OCI-LY7 (cell line): ENCODE data around the gene DHCR24.

Experiments
- CTCF ChIP-seq: fragments of 200-600 bp; sonication (generic); conservative IDR thresholded peaks from 2 replicates; pipeline ENCODE4 v1.5.1; 2014; ENCODE audit warnings: mild to moderate bottlenecking, antibody characterized with exemption, low read length, moderate library complexity, mixed read lengths
- EZH2phosphoT487 ChIP-seq: fragments of 200-600 bp; sonication (generic); IDR thresholded peaks from 2 replicates; pipeline ENCODE4 v1.6.1; 2018; ENCODE audit warnings: low read depth, borderline replicate concordance, mild to moderate bottlenecking, mixed run types, antibody characterized with exemption, low read length, moderate library complexity, mixed read lengths

GRCh38 chr1:54825696-54826095 is 61.3 kb downstream of the DHCR24 start:
- TF ChIP-seq CTCF (no peak), EZH2phosphoT487 (no peak)
